ENCODE results near the gene TMPRSS15.

DNA sequence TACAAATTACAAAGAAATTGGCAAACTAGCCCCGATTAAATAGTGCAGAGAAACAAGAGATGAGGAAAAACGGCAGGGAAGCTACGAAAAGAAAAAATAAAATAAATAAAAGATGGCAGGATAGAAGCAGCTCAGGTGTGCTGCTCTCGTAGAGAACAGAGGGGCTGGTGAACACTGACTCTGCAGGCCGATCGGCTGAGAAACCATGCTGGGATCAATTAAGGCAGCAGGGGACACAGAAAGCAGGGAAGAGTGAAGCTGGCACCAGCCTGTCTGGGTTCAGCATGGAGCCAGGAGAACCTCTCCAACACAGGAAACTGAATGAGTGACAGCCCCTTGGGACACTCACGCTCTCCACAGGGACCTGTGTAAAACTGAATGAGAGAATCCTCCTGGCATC lies 39.5 kb upstream of the TMPRSS15 start:
- TF ChIP-seq, protein P1, sequence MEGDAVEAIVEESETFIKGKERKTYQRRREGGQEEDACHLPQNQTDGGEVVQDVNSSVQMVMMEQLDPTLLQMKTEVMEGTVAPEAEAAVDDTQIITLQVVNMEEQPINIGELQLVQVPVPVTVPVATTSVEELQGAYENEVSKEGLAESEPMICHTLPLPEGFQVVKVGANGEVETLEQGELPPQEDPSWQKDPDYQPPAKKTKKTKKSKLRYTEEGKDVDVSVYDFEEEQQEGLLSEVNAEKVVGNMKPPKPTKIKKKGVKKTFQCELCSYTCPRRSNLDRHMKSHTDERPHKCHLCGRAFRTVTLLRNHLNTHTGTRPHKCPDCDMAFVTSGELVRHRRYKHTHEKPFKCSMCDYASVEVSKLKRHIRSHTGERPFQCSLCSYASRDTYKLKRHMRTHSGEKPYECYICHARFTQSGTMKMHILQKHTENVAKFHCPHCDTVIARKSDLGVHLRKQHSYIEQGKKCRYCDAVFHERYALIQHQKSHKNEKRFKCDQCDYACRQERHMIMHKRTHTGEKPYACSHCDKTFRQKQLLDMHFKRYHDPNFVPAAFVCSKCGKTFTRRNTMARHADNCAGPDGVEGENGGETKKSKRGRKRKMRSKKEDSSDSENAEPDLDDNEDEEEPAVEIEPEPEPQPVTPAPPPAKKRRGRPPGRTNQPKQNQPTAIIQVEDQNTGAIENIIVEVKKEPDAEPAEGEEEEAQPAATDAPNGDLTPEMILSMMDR (IDR thresholded peaks at IDR 0.05), result no peak
- TF ChIP-seq POLR2A (IDR thresholded peaks at IDR 0.05), result no peak

All from upper lobe of left lung (tissue), 4 donors.